Diencephalon (tissue), 1 donor: ENCODE results near the gene DICER1. TPM values are rescaled to one million over a fixed set of nuclear protein-coding genes. Genes with fewer than 3 reads are reported as not detected.
A peak's percentile ranks its signal among the peaks of the same experiment; 100 is the strongest.

ENCODE experiments used
- small RNA-seq: library from RNA; depleted of rRNA; stranded (forward); fragments of <200 nt; gene quantifications from one replicate; pipeline ENCODE3, GENCODE V24; 2014
- total RNA-seq: library from RNA; depleted of rRNA; stranded (reverse); fragments of >200 nt; gene quantifications from one replicate; pipeline ENCODE4 v1.2.3, GENCODE V29; 2014

DICER1 gene
- total RNA-seq: 160 TPM

DNA sequence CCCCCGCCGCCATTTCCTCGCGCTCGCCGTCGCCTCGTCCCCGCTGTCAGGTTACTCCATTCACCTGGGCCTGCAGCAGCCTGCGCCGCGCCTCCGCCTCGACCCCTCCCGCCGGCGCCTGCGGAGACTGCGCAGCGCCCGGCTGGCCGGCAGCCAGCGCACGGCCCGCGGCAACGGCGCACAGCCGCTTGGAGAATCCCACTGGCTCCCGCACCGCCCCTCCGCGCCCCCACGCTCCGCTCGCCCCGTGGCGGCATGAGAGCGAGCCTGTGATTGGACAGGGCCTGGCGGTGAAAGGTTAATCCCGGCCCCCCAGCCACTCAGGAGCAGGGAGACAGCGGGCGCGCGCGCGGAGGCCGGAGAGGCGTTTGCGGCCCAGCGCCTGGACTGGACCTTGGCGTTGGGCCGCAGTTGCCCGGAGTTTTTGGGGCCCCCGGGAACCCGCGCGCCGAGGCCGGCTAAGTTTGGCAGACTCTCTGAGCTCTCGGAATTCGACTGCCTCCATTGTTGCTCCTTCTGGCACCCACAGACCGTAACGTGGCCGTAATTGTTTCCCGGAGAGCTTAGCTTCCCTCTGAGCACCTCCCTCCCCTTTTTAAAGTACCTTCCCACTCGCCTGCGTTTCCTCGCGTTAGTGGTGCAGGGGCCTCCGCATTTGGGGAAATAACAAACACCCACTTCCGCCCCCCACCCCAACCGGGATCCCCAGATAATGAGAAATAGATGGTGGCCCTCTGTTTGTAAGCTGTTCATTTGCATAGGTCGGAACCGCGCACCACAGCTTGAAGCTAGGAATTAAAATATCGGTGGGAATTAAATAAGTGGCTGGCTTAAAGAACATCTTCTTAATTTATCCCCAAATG lies at the start of gene DICER1:
Gene DICER1, minus strand, starts transcription at position 203 of the 863 bp plus-strand sequence. CDS start 24,071 bp downstream, outside the sequence.

Small RNA genes lying within 50 kb of the gene (small RNA-seq; reads per million reads assigned to genes)
- 0.31 reads per million, percentile 22 among the genes with 10 or more reads in this experiment for gene MIR3173

Other genes with a start within 250 kb of the DICER1 start
- gene CLMN, start 162.4 kb upstream of the DICER1 start, total RNA-seq: 3.2 TPM